HCT116 (cell line): ENCODE data around the gene MEIOSIN. TPM values are rescaled to one million over a fixed set of nuclear protein-coding genes. Genes with fewer than 3 reads are reported as not detected.

Experiments
- ATAC-seq: fragments of 200-7000 bp; cut with Tn5 transposase; 2 replicates; pipeline ENCODE4 v1.9.1; 2020; ENCODE audit warnings: mild to moderate bottlenecking, moderate library complexity
- BruUV-seq: library from RNA; stranded (reverse); fragments of 400-500 nt; replicated peaks from 2 replicates; lab custom pipeline; 2021; lab: Mats Ljungman, UMichigan
- CTCF ChIA-PET: fragments of 300-600 bp; sonication (Branson Sonifier 250); formaldehyde crosslinking; loops from one replicate; lab custom pipeline; 2021; ENCODE audit warnings: antibody characterized with exemption; lab: Charles Lee
- POLR2A ChIA-PET: fragments of 300-600, 350-600 bp; sonication (Branson Sonifier 250); formaldehyde crosslinking; loops from one replicate; lab custom pipeline; 2021; ENCODE audit warnings: antibody characterized with exemption; lab: Charles Lee
- RAD21 ChIA-PET, 2 experiments: fragments of 300-600 bp; sonication (Branson Sonifier 250); formaldehyde crosslinking; loops; one replicate each; lab custom pipeline; 2023; ENCODE audit warnings: low total read pairs in 2 of 2; ENCODE audit not compliant: uncharacterized antibody in 2 of 2, unreplicated experiment in 2 of 2, low non-redundant PET in 1 of 2; lab: Charles Lee
- DNase-seq: peaks from one replicate; pipeline ENCODE4 v3.0.0-alpha.2; 2010; ENCODE audit warnings: low read depth, low spot score
- H2AFZ ChIP-seq: fragments of 200-600 bp; shearing (Covaris generic), sonication (generic); 2 replicates; pipeline ENCODE4 v1.6.1; 2017; ENCODE audit warnings: low read depth, mixed run types, mixed read lengths, antibody characterized with exemption, low read length; ENCODE audit not compliant: poor library complexity, severe bottlenecking
- H3K27ac ChIP-seq: 2 replicates; pipeline ENCODE4 v1.5.1; 2012; ENCODE audit warnings: low read depth, low read length
- H3K27me3 ChIP-seq: fragments of 200-600 bp; sonication (generic); 2 replicates; pipeline ENCODE4 v1.6.1; 2016; ENCODE audit warnings: mixed run types, low read length, mixed read lengths; ENCODE audit not compliant: insufficient read depth
- H3K36me3 ChIP-seq, 2 experiments: fragments of 200-500 bp in 1 of 2; fragments of 200-600 bp in 1 of 2; sonication (Bioruptor generic) in 1 of 2; sonication (generic) in 1 of 2; 2 replicates each; pipeline versions ENCODE4 v1.5.1 to v1.6.1; 2014 to 2016; ENCODE audit warnings: low read length in 2 of 2, inconsistent platforms in 1 of 2, mixed read lengths in 1 of 2, mixed run types in 1 of 2; ENCODE audit not compliant: insufficient read depth in 2 of 2, control insufficient read depth in 1 of 2
- H3K4me1 ChIP-seq, 2 experiments: fragments of 200-600 bp in 1 of 2; sonication (generic) in 1 of 2; 2 replicates each; pipeline versions ENCODE4 v1.5.1 to v1.6.1; 2012 to 2017; ENCODE audit warnings: low read length in 2 of 2, inconsistent platforms in 1 of 2, mild to moderate bottlenecking in 1 of 2, mixed read lengths in 1 of 2, mixed run types in 1 of 2, moderate library complexity in 1 of 2; ENCODE audit not compliant: insufficient read depth in 2 of 2, control insufficient read depth in 1 of 2
- H3K4me2 ChIP-seq: fragments of 200-600 bp; sonication (generic); 2 replicates; pipeline ENCODE4 v1.6.1; 2017; ENCODE audit warnings: mixed run types, low read length, mixed read lengths
- H3K4me3 ChIP-seq, 2 experiments: fragments of 200-600 bp in 1 of 2; sonication (generic) in 1 of 2; replicated peaks in 1 of 2; 2 replicates each; pipeline ENCODE4 v1.5.1; 2011 to 2016; ENCODE audit warnings: low read length in 2 of 2, control low read depth in 1 of 2, low read depth in 1 of 2, mild to moderate bottlenecking in 1 of 2, mixed read lengths in 1 of 2, mixed run types in 1 of 2
- H3K79me2 ChIP-seq: fragments of 200-600 bp; sonication (generic); 2 replicates; pipeline ENCODE4 v1.6.1; 2017; ENCODE audit warnings: mild to moderate bottlenecking, mixed run types, low read length, moderate library complexity, mixed read lengths; ENCODE audit not compliant: insufficient read depth
- H3K9ac ChIP-seq: fragments of 200-600 bp; sonication (generic); 2 replicates; pipeline ENCODE4 v1.6.1; 2016; ENCODE audit warnings: low read length, mixed read lengths
- H3K9me2 ChIP-seq: fragments of 200-600 bp; sonication (generic), shearing (Covaris generic); 2 replicates; pipeline ENCODE4 v1.6.1; 2017; ENCODE audit warnings: mixed run types, mild to moderate bottlenecking, moderate library complexity; ENCODE audit not compliant: insufficient read depth
- H3K9me3 ChIP-seq, 2 experiments: fragments of 200-500 bp in 1 of 2; fragments of 200-600 bp in 1 of 2; sonication (Bioruptor generic) in 1 of 2; sonication (generic) in 1 of 2; 2 replicates each; pipeline ENCODE4 v1.6.1; 2014 to 2017; ENCODE audit warnings: low read length in 2 of 2, mixed read lengths in 2 of 2, inconsistent platforms in 1 of 2, low read depth in 1 of 2, mild to moderate bottlenecking in 1 of 2, mixed run types in 1 of 2, moderate library complexity in 1 of 2; ENCODE audit not compliant: control insufficient read depth in 1 of 2, insufficient read depth in 1 of 2
- H4K20me1 ChIP-seq: fragments of 200-600 bp; sonication (generic), shearing (Covaris generic); 2 replicates; pipeline ENCODE4 v1.6.1; 2017; ENCODE audit warnings: mixed run types, mild to moderate bottlenecking, moderate library complexity; ENCODE audit not compliant: insufficient read depth
- POLR2AphosphoS5 ChIP-seq: IDR thresholded peaks from 2 replicates; pipeline ENCODE4 v1.6.1; 2011; ENCODE audit warnings: mild to moderate bottlenecking, low read depth, low read length, moderate library complexity
- RAD21 ChIP-seq: IDR thresholded peaks from 2 replicates; pipeline ENCODE4 v1.6.1; 2012; ENCODE audit warnings: low read depth, mild to moderate bottlenecking
- SIN3A ChIP-seq: IDR thresholded peaks from 2 replicates; pipeline ENCODE4 v1.6.1; 2012; ENCODE audit warnings: low read depth
- ZNF274 ChIP-seq: fragments of 200-500 bp; sonication (Bioruptor generic); IDR thresholded peaks from 2 replicates; pipeline ENCODE4 v1.6.1; 2014; ENCODE audit warnings: mild to moderate bottlenecking, low read depth, low read length, inconsistent platforms
- intact Hi-C: fragments of 100-400 bp; cut with micrococcal nuclease; formaldehyde crosslinking; loops from 2 replicates; pipeline ENCODE4 v1.10.0; 2022
- total RNA-seq: library from RNA; stranded (reverse); gene quantifications from one replicate; pipeline ENCODE4 v1.2.1, GENCODE V29; 2021; ENCODE audit not compliant: unreplicated experiment
- TF ChIP-seq, protein P1 (sequence below), 3 experiments: fragments of 200-600 bp in 1 of 3; sonication (generic) in 1 of 3; IDR thresholded peaks in 2 of 3; conservative IDR thresholded peaks in 1 of 3; 2 replicates each; pipeline ENCODE4 v1.5.1; 2012 to 2017; ENCODE audit warnings: low read depth in 2 of 3, low read length in 2 of 3, antibody characterized with exemption in 1 of 3, borderline replicate concordance in 1 of 3, control low read depth in 1 of 3, mild to moderate bottlenecking in 1 of 3, mixed read lengths in 1 of 3, mixed run types in 1 of 3, moderate library complexity in 1 of 3; ENCODE audit not compliant: insufficient read depth in 1 of 3
- TF ChIP-seq, protein P2 (sequence below): IDR thresholded peaks from 2 replicates; pipeline ENCODE4 v1.6.1; 2012; ENCODE audit warnings: low read depth
- TF ChIP-seq, protein P3 (sequence below): IDR thresholded peaks from 2 replicates; pipeline ENCODE4 v1.6.1; 2011; ENCODE audit warnings: mild to moderate bottlenecking, low read length, moderate library complexity; ENCODE audit not compliant: insufficient replicate concordance; ENCODE audit errors: extremely low read depth

The MEIOSIN gene
- total RNA-seq, 1 experiment from 2014 or later = 2.1 TPM

DNA sequence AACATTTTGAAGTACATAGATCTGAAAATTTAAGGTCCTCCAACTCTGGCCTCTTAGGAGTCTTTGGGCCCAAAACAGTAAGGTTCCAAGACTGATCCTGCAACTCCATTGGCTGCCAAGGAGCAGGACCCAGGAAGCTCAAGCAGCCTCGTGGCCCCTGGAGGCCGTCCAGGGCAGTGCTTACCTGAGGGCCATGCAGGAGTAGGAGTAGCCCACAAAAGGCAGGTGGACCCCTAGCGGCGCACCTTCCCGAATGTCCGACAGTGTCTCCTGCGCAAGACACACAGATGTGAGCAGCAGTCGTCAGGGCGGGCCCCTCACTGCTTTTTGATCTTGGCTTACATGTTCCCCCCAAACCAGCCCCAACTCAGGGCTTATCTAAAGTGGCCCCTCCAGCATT is 41.5 kb downstream of the MEIOSIN start:
- Histone ChIP-seq H3K4me2 (no peak overlapping the region), H3K9ac (no peak overlapping the region), H3K27ac (no peak overlapping the region), H4K20me1 (no peaks in the 10 kb centered on the region), H3K9me2 (no peaks in the 10 kb centered on the region), H3K27me3 (no peaks in the 10 kb centered on the region), H3K79me2 (no peaks in the 10 kb centered on the region), H3K4me3 (no peak overlapping the region), H2AFZ (no peak overlapping the region), H3K9me3 (no peaks in the 10 kb centered on the region), H3K36me3 (peaks cover 0 to 10% of the 10 kb centered on the region in 2 experiments; a peak in 3 of 4 replicates), H3K4me1 (peaks cover 14 to 31% of the 10 kb centered on the region in 2 experiments)
- no TSS peak for BruUV-seq
- no peak for DNase-seq
- ATAC-seq = no peak
- CTCF ChIA-PET = interaction anchor here (0.7 kb wide), 1 partner anchor 18 kb away, joined by 3 read pairs; no protein-coding TSS in a partner anchor
- POLR2A ChIA-PET = interaction anchor here (1.1 kb wide), 1 partner anchor 8 kb away, joined by 4 read pairs; the partner anchor contains the start of gene DMPK
- intact Hi-C loops = loop anchor here (10.0 kb wide), 1 partner anchor 680 kb away; the partner anchor contains the start of gene PPP1R37
- no peak for TF ChIP-seq SIN3A
- TF ChIP-seq, protein P1, sequence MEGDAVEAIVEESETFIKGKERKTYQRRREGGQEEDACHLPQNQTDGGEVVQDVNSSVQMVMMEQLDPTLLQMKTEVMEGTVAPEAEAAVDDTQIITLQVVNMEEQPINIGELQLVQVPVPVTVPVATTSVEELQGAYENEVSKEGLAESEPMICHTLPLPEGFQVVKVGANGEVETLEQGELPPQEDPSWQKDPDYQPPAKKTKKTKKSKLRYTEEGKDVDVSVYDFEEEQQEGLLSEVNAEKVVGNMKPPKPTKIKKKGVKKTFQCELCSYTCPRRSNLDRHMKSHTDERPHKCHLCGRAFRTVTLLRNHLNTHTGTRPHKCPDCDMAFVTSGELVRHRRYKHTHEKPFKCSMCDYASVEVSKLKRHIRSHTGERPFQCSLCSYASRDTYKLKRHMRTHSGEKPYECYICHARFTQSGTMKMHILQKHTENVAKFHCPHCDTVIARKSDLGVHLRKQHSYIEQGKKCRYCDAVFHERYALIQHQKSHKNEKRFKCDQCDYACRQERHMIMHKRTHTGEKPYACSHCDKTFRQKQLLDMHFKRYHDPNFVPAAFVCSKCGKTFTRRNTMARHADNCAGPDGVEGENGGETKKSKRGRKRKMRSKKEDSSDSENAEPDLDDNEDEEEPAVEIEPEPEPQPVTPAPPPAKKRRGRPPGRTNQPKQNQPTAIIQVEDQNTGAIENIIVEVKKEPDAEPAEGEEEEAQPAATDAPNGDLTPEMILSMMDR (IDR thresholded peaks at IDR 0.05 in 2 of 3, conservative IDR thresholded peaks at IDR 0.05 in 1 of 3; ENCODE audit: borderline replicate concordance in 1 of 3, insufficient read depth in 1 of 3, low read depth in 2 of 3, low read length in 2 of 3) = peak in 2 of 3 experiments; percentile 33 to 42; a peak in 2 of 6 replicates
- RAD21 ChIA-PET = no interaction called here

DNA sequence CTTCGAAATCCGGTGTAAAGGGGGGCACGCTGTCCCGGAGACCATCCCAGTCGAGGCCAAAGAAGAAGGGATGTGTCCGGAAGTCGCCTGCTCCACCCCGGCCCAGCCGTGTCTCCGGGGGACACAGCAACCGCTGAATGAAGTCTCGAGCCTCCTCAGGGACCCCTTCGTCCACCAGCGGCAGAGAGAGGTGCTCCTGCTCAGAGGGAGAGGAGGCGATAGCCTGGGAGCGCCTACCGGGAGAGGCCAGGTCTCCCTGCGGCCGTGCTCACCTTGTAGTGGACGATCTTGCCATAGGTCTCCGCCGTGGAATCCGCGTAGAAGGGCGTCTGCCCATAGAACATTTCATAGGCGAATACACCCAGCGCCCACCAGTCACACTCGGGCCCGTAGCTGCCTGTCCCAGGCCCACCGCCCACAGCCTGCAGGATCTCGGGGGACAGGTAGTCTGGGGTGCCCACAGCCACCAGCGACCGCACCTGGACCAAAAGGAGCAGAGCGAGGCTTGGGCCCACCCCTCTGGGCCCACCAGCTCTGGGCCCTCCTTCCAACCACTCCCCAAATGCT is 44.2 kb downstream of the MEIOSIN start:
- Histone ChIP-seq H2AFZ (no peak overlapping the region), H3K9me2 (no peaks in the 10 kb centered on the region), H3K27me3 (no peaks in the 10 kb centered on the region), H3K36me3 (peaks cover 0 to 10% of the 10 kb centered on the region in 2 experiments; a peak in 3 of 4 replicates), H3K9me3 (no peaks in the 10 kb centered on the region), H3K4me1 (peaks cover 33 to 41% of the 10 kb centered on the region in 2 experiments), H3K4me2 (no peak overlapping the region), H3K79me2 (no peaks in the 10 kb centered on the region), H3K9ac (no peak overlapping the region), H3K4me3 (no peak overlapping the region), H3K27ac (no peak overlapping the region; the same call in 1 of the 2 replicates), H4K20me1 (no peaks in the 10 kb centered on the region)
- ChIA-PET RAD21 (no interaction called here), POLR2A (no interaction called here), CTCF (no interaction called here)
- no peak for ATAC-seq
- intact Hi-C loops = loop anchor here (10.0 kb wide), 1 partner anchor 683 kb away; the partner anchor contains the start of gene PPP1R37
- no peak for DNase-seq
- no peak for TF ChIP-seq RAD21
- TF ChIP-seq POLR2AphosphoS5 = no peak
- no peak for TF ChIP-seq ZNF274
- no peak for TF ChIP-seq SIN3A
- TF ChIP-seq, protein P2, sequence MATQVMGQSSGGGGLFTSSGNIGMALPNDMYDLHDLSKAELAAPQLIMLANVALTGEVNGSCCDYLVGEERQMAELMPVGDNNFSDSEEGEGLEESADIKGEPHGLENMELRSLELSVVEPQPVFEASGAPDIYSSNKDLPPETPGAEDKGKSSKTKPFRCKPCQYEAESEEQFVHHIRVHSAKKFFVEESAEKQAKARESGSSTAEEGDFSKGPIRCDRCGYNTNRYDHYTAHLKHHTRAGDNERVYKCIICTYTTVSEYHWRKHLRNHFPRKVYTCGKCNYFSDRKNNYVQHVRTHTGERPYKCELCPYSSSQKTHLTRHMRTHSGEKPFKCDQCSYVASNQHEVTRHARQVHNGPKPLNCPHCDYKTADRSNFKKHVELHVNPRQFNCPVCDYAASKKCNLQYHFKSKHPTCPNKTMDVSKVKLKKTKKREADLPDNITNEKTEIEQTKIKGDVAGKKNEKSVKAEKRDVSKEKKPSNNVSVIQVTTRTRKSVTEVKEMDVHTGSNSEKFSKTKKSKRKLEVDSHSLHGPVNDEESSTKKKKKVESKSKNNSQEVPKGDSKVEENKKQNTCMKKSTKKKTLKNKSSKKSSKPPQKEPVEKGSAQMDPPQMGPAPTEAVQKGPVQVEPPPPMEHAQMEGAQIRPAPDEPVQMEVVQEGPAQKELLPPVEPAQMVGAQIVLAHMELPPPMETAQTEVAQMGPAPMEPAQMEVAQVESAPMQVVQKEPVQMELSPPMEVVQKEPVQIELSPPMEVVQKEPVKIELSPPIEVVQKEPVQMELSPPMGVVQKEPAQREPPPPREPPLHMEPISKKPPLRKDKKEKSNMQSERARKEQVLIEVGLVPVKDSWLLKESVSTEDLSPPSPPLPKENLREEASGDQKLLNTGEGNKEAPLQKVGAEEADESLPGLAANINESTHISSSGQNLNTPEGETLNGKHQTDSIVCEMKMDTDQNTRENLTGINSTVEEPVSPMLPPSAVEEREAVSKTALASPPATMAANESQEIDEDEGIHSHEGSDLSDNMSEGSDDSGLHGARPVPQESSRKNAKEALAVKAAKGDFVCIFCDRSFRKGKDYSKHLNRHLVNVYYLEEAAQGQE = no peak
- TF ChIP-seq, protein P3, sequence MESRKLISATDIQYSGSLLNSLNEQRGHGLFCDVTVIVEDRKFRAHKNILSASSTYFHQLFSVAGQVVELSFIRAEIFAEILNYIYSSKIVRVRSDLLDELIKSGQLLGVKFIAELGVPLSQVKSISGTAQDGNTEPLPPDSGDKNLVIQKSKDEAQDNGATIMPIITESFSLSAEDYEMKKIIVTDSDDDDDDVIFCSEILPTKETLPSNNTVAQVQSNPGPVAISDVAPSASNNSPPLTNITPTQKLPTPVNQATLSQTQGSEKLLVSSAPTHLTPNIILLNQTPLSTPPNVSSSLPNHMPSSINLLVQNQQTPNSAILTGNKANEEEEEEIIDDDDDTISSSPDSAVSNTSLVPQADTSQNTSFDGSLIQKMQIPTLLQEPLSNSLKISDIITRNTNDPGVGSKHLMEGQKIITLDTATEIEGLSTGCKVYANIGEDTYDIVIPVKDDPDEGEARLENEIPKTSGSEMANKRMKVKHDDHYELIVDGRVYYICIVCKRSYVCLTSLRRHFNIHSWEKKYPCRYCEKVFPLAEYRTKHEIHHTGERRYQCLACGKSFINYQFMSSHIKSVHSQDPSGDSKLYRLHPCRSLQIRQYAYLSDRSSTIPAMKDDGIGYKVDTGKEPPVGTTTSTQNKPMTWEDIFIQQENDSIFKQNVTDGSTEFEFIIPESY = no peak
- BruUV-seq = no TSS peak
